H9 (cell line): ENCODE measurements around the gene MFSD11. TPM values are rescaled to one million over a fixed set of nuclear protein-coding genes. Genes with fewer than 3 reads are reported as not detected.

ENCODE experiments used
- DNase-seq: peaks from one replicate; pipeline ENCODE4 v3.0.0-alpha.2; 2017
- H2AFZ ChIP-seq: one replicate; pipeline ENCODE4 v1.6.1; 2013; ENCODE audit warnings: mild to moderate bottlenecking, low read length, control low read depth, moderate library complexity
- H2AK5ac ChIP-seq: 2 replicates; pipeline ENCODE4 v1.6.1; 2013; ENCODE audit warnings: low read length, control low read depth, mixed read lengths; ENCODE audit not compliant: insufficient read length
- H2BK120ac ChIP-seq: one replicate; pipeline ENCODE4 v1.6.1; 2013; ENCODE audit warnings: low read depth, mild to moderate bottlenecking, low read length, control low read depth, inconsistent platforms; ENCODE audit not compliant: poor library complexity, severe bottlenecking
- H2BK12ac ChIP-seq: 2 replicates; pipeline ENCODE4 v1.6.1; 2013; ENCODE audit warnings: low read length, control low read depth, mixed read lengths, low read depth; ENCODE audit not compliant: insufficient read length
- H2BK15ac ChIP-seq: 2 replicates; pipeline ENCODE4 v1.6.1; 2013; ENCODE audit warnings: low read depth, low read length, control low read depth
- H2BK20ac ChIP-seq: one replicate; pipeline ENCODE4 v1.6.1; 2013; ENCODE audit warnings: low read depth, mild to moderate bottlenecking, low read length, control low read depth, inconsistent platforms; ENCODE audit not compliant: poor library complexity, severe bottlenecking
- H2BK5ac ChIP-seq: 2 replicates; pipeline ENCODE4 v1.6.1; 2013; ENCODE audit warnings: low read length, control low read depth, mixed read lengths; ENCODE audit not compliant: insufficient read length
- H3K14ac ChIP-seq: 2 replicates; pipeline ENCODE4 v1.6.1; 2013; ENCODE audit warnings: low read length, control low read depth; ENCODE audit not compliant: insufficient read depth
- H3K18ac ChIP-seq: 2 replicates; pipeline ENCODE4 v1.6.1; 2013; ENCODE audit warnings: low read depth, mild to moderate bottlenecking, mixed read lengths, low read length, control low read depth; ENCODE audit not compliant: insufficient read length
- H3K23ac ChIP-seq: 2 replicates; pipeline ENCODE4 v1.6.1; 2013; ENCODE audit warnings: low read length, control low read depth, mixed read lengths, low read depth; ENCODE audit not compliant: insufficient read length
- H3K23me2 ChIP-seq: 2 replicates; pipeline ENCODE4 v1.6.1; 2013; ENCODE audit warnings: low read depth, mild to moderate bottlenecking, mixed read lengths, low read length, control low read depth; ENCODE audit not compliant: insufficient read length, poor library complexity, severe bottlenecking
- H3K27ac ChIP-seq: 2 replicates; pipeline ENCODE4 v1.5.1; 2013; ENCODE audit warnings: low read length, control low read depth, mixed read lengths, low read depth; ENCODE audit not compliant: insufficient read length
- H3K27me3 ChIP-seq: 2 replicates; pipeline ENCODE4 v1.6.1; 2013; ENCODE audit warnings: low read length, control low read depth, inconsistent platforms; ENCODE audit not compliant: insufficient read depth
- H3K4ac ChIP-seq: 2 replicates; pipeline ENCODE4 v1.6.1; 2013; ENCODE audit warnings: low read depth, mild to moderate bottlenecking, control low read depth, inconsistent platforms, low read length, moderate library complexity
- H3K4me1 ChIP-seq: 2 replicates; pipeline ENCODE4 v1.6.1; 2013; ENCODE audit warnings: low read length, control low read depth, inconsistent platforms; ENCODE audit not compliant: insufficient read depth
- H3K4me2 ChIP-seq: 2 replicates; pipeline ENCODE4 v1.6.1; 2013; ENCODE audit warnings: low read length, control low read depth, mixed read lengths; ENCODE audit not compliant: insufficient read length, insufficient read depth
- H3K56ac ChIP-seq: 2 replicates; pipeline ENCODE4 v1.6.1; 2013; ENCODE audit warnings: low read depth, mild to moderate bottlenecking, mixed read lengths, low read length, control low read depth; ENCODE audit not compliant: insufficient read length
- H3K79me1 ChIP-seq: 2 replicates; pipeline ENCODE4 v1.6.1; 2013; ENCODE audit warnings: low read depth, mild to moderate bottlenecking, moderate library complexity, low read length, control low read depth, inconsistent platforms; ENCODE audit not compliant: insufficient read depth, poor library complexity, severe bottlenecking
- H3K79me2 ChIP-seq: 2 replicates; pipeline ENCODE4 v1.6.1; 2013; ENCODE audit warnings: low read length, control low read depth, inconsistent platforms; ENCODE audit not compliant: insufficient read depth
- H3K9ac ChIP-seq: 2 replicates; pipeline ENCODE4 v1.6.1; 2013; ENCODE audit warnings: low read length, control low read depth, mixed read lengths; ENCODE audit not compliant: insufficient read length; ENCODE audit errors: extremely low read depth
- H3K9me3 ChIP-seq: one replicate; pipeline ENCODE4 v1.6.1; 2013; ENCODE audit warnings: low read depth, low read length, inconsistent platforms; ENCODE audit not compliant: control insufficient read depth
- H3T11ph ChIP-seq: one replicate; pipeline ENCODE4 v1.6.1; 2013; ENCODE audit warnings: mild to moderate bottlenecking, low read length, control low read depth, inconsistent platforms
- H4K20me1 ChIP-seq: one replicate; pipeline ENCODE4 v1.6.1; 2013; ENCODE audit not compliant: control insufficient read depth, insufficient read length, insufficient read depth
- H4K5ac ChIP-seq: 2 replicates; pipeline ENCODE4 v1.6.1; 2013; ENCODE audit warnings: low read depth, mild to moderate bottlenecking, mixed read lengths, low read length, control low read depth; ENCODE audit not compliant: insufficient read length
- H4K8ac ChIP-seq: replicated peaks from 2 replicates; pipeline ENCODE4 v1.6.1; 2013; ENCODE audit warnings: low read length, control low read depth, mixed read lengths, low read depth; ENCODE audit not compliant: insufficient read length
- H4K91ac ChIP-seq: 2 replicates; pipeline ENCODE4 v1.6.1; 2013; ENCODE audit warnings: low read depth, mild to moderate bottlenecking, moderate library complexity, mixed read lengths, low read length, control low read depth; ENCODE audit not compliant: insufficient read length
- H3K27ac Mint-ChIP-seq, 3 experiments: 2 replicates in 2 of 3; 3 replicates in 1 of 3; pipeline ENCODE4 v1.8.0; 2020 to 2021; ENCODE audit warnings: mixed read lengths in 3 of 3, mild to moderate bottlenecking in 1 of 3, moderate library complexity in 1 of 3
- H3K27me3 Mint-ChIP-seq: 2 replicates; pipeline ENCODE4 v1.8.0; 2021; ENCODE audit warnings: low read depth, mild to moderate bottlenecking, moderate library complexity, mixed read lengths
- H3K36me3 Mint-ChIP-seq, 3 experiments: 2 replicates in 2 of 3; 3 replicates in 1 of 3; pipeline ENCODE4 v1.8.0; 2020 to 2021; ENCODE audit warnings: low read depth in 3 of 3, mixed read lengths in 3 of 3; ENCODE audit not compliant: insufficient read depth in 1 of 3
- H3K4me1 Mint-ChIP-seq, 2 experiments: 2 replicates each; pipeline ENCODE4 v1.8.0; 2020; ENCODE audit warnings: mixed read lengths in 2 of 2
- H3K4me3 Mint-ChIP-seq, 2 experiments: 2 replicates in 1 of 2; 3 replicates in 1 of 2; pipeline ENCODE4 v1.8.0; 2020 to 2021; ENCODE audit warnings: mild to moderate bottlenecking in 2 of 2, mixed read lengths in 2 of 2, moderate library complexity in 1 of 2
- H3K9me3 Mint-ChIP-seq, 2 experiments: 2 replicates in 1 of 2; 3 replicates in 1 of 2; pipeline ENCODE4 v1.8.0; 2020; ENCODE audit warnings: mild to moderate bottlenecking in 2 of 2, mixed read lengths in 2 of 2, moderate library complexity in 1 of 2
- WGBS: extraction: QIAGEN DNeasy Blood & Tissue Kit; methylation state at CpG from one replicate; pipeline ENCODE4 v1.1.7; 2013; ENCODE audit warnings: missing lambda C conversion rate, low lambda C conversion rate, mixed read lengths; ENCODE audit not compliant: insufficient read length; ENCODE audit errors: extremely low coverage; 5-methylcytosine and 5-hydroxymethylcytosine counted together
- total RNA-seq: library from RNA; stranded (reverse); gene quantifications from 2 replicates; pipeline ENCODE4 v1.2.1, GENCODE V29; 2021
- TF ChIP-seq, protein P1 (sequence below): fragments of 200-600 bp; sonication (generic); conservative IDR thresholded peaks from 3 replicates; pipeline ENCODE4 v1.8.0; 2021; ENCODE audit warnings: antibody characterized with exemption, mild to moderate bottlenecking

The MFSD11 gene
- total RNA-seq, 1 experiment from 2014 or later, result 19.9 TPM

DNA sequence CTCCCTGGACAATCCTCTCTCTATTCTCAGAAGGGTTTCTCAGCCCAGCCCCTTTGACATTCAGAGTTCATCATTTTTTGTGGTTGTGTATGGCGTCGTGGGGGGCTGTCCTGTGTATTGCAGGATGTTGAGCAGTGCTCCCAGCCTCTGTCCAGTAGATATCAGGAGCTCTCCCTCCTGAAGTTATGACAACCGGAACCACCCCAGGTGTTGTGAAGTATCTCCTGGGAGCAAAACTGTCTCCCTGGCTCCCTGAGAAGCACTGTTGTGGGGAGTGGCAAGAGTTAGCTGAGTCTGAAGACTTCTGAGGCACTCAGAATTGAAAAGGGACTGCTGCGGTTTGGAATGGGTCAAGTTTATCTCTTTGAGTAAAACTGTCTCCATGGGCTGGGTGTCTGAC, 74.3 kb downstream of the MFSD11 start:
- H4K5ac ChIP-seq, result no peak overlapping the region
- no peak overlapping the region for H3K23ac ChIP-seq
- H3K56ac ChIP-seq, result no peak overlapping the region
- H4K20me1 ChIP-seq, result no peaks in the 10 kb centered on the region
- no peaks in the 10 kb centered on the region for H3K9me3 Mint-ChIP-seq
- no peaks in the 10 kb centered on the region for H3K36me3 Mint-ChIP-seq
- H2BK15ac ChIP-seq, result no peak overlapping the region
- H3K27ac Mint-ChIP-seq, result no peak overlapping the region
- H3K4me1 Mint-ChIP-seq, result peaks cover 7% of the 10 kb centered on the region in 2 experiments; a peak in 3 of 4 replicates
- H4K91ac ChIP-seq, result no peak overlapping the region
- H3K4ac ChIP-seq, result no peak overlapping the region
- no CpG with 5 or more reads among the region's 4 CpGs for WGBS
- no peak overlapping the region for H2BK5ac ChIP-seq
- H3K18ac ChIP-seq, result no peak overlapping the region
- no peaks in the 10 kb centered on the region for H3K79me1 ChIP-seq
- no peak overlapping the region for H4K8ac ChIP-seq
- no peak overlapping the region for H2AK5ac ChIP-seq
- no peaks in the 10 kb centered on the region for H3K27me3 ChIP-seq
- no peaks in the 10 kb centered on the region for H3K23me2 ChIP-seq
- no peaks in the 10 kb centered on the region for H3K79me2 ChIP-seq
- H3K27ac ChIP-seq, result no peak overlapping the region
- no peak overlapping the region for H2BK20ac ChIP-seq
- no peak overlapping the region for H3K4me3 Mint-ChIP-seq
- H3K27me3 Mint-ChIP-seq, result peaks cover 8% of the 10 kb centered on the region; the same call in 1 of the 2 replicates
- no peak overlapping the region for H2BK120ac ChIP-seq
- H3K4me2 ChIP-seq, result no peak overlapping the region
- H3K4me1 ChIP-seq, result no peaks in the 10 kb centered on the region
- no peak for DNase-seq
- no peak overlapping the region for H2BK12ac ChIP-seq
- no peak overlapping the region for H3K9ac ChIP-seq
- no peak overlapping the region for H3K14ac ChIP-seq
- TF ChIP-seq, protein P1, sequence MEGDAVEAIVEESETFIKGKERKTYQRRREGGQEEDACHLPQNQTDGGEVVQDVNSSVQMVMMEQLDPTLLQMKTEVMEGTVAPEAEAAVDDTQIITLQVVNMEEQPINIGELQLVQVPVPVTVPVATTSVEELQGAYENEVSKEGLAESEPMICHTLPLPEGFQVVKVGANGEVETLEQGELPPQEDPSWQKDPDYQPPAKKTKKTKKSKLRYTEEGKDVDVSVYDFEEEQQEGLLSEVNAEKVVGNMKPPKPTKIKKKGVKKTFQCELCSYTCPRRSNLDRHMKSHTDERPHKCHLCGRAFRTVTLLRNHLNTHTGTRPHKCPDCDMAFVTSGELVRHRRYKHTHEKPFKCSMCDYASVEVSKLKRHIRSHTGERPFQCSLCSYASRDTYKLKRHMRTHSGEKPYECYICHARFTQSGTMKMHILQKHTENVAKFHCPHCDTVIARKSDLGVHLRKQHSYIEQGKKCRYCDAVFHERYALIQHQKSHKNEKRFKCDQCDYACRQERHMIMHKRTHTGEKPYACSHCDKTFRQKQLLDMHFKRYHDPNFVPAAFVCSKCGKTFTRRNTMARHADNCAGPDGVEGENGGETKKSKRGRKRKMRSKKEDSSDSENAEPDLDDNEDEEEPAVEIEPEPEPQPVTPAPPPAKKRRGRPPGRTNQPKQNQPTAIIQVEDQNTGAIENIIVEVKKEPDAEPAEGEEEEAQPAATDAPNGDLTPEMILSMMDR, result no peak
- H3T11ph ChIP-seq, result no peak overlapping the region
- H3K9me3 ChIP-seq, result no peaks in the 10 kb centered on the region
- no peak overlapping the region for H2AFZ ChIP-seq
